HepG2 (cell line): Measurements from ENCODE around the gene SH3BP2. TPM values are rescaled to one million over a fixed set of nuclear protein-coding genes. Genes with fewer than 3 reads are reported as not detected.

Experiments used
- ATAC-seq: fragments of 200-7000 bp; cut with Tn5 transposase; 3 replicates; pipeline ENCODE4 v1.9.1; 2020; ENCODE audit warnings: mild to moderate bottlenecking, moderate library complexity
- BruUV-seq: library from RNA; stranded (reverse); fragments of 400-500 nt; replicated peaks from 2 replicates; lab custom pipeline; 2021; lab: Mats Ljungman, UMichigan
- CTCF ChIA-PET: fragments of 300-600 bp; formaldehyde crosslinking; extraction: SDS; loops from one replicate; lab custom pipeline; 2021; ENCODE audit warnings: low total read pairs, inconsistent platforms, low intra/inter-chr PET ratio; lab: Yijun Ruan, JAX
- POLR2A ChIA-PET: fragments of 350-600 bp; sonication (Branson Sonifier 250); formaldehyde crosslinking; loops from one replicate; lab custom pipeline; 2020; ENCODE audit warnings: antibody characterized with exemption, inconsistent platforms; lab: Yijun Ruan, JAX
- DNase-seq: peaks from one replicate; pipeline ENCODE4 v3.0.0-alpha.2; 2015; ENCODE audit warnings: low spot score
- FAIRE-seq: peaks from 3 replicates; lab custom pipeline; 2011; peaks lifted over from hg19 to GRCh38; lab: Jason Lieb, UNC
- H2AFZ ChIP-seq: one replicate; pipeline ENCODE4 v1.6.1; 2011; ENCODE audit warnings: low read length, inconsistent platforms
- H3K27ac ChIP-seq: fragments of 300-600 bp; 3 replicates; pipeline ENCODE4 v1.8.0; 2011; ENCODE audit warnings: mixed run types, mild to moderate bottlenecking, mixed read lengths, low read length, inconsistent platforms; ENCODE audit not compliant: insufficient read depth; ENCODE audit errors: extremely low read length
- H3K27me3 ChIP-seq, 2 experiments: fragments of 200-600 bp in 1 of 2; 2 replicates in 1 of 2; 3 replicates in 1 of 2; pipeline versions ENCODE4 v1.6.0 to v1.8.0; 2011; ENCODE audit warnings: low read length in 2 of 2, mild to moderate bottlenecking in 2 of 2, moderate library complexity in 2 of 2, inconsistent platforms in 1 of 2; ENCODE audit not compliant: insufficient read depth in 2 of 2, control insufficient read depth in 1 of 2
- H3K36me3 ChIP-seq, 2 experiments: fragments of 200-600 bp in 1 of 2; replicated peaks in 1 of 2; 2 replicates in 1 of 2; 3 replicates in 1 of 2; pipeline versions ENCODE4 v1.5.1 to v1.8.0; 2011; ENCODE audit warnings: low read length in 2 of 2, inconsistent platforms in 1 of 2; ENCODE audit not compliant: insufficient read depth in 2 of 2, control insufficient read depth in 1 of 2
- H3K4me1 ChIP-seq: 2 replicates; pipeline ENCODE4 v1.5.1; 2012; ENCODE audit warnings: low read length, inconsistent platforms; ENCODE audit not compliant: insufficient read depth
- H3K4me2 ChIP-seq: 2 replicates; pipeline ENCODE4 v1.6.0; 2011; ENCODE audit warnings: low read depth, low read length, inconsistent platforms
- H3K4me3 ChIP-seq, 3 experiments: fragments of 200-600 bp in 1 of 3; sonication (generic), shearing (Covaris generic) in 1 of 3; replicated peaks in 1 of 3; 2 replicates each; pipeline ENCODE4 v1.5.1; 2011 to 2016; ENCODE audit warnings: low read length in 3 of 3, inconsistent platforms in 2 of 3, low read depth in 2 of 3, mild to moderate bottlenecking in 2 of 3, control low read depth in 1 of 3, mixed read lengths in 1 of 3; ENCODE audit not compliant: insufficient read depth in 1 of 3
- H3K79me2 ChIP-seq: one replicate; pipeline ENCODE4 v1.6.1; 2011; ENCODE audit warnings: low read length, inconsistent platforms; ENCODE audit not compliant: insufficient read depth
- H3K9ac ChIP-seq: 2 replicates; pipeline ENCODE4 v1.6.0; 2011; ENCODE audit warnings: mild to moderate bottlenecking, low read depth, low read length, inconsistent platforms; ENCODE audit not compliant: insufficient read depth
- H3K9me3 ChIP-seq: 2 replicates; pipeline ENCODE4 v1.5.1; 2012; ENCODE audit warnings: mild to moderate bottlenecking, low read length
- H4K20me1 ChIP-seq: 2 replicates; pipeline ENCODE4 v1.6.0; 2011; ENCODE audit warnings: inconsistent platforms, mild to moderate bottlenecking, low read length, moderate library complexity; ENCODE audit not compliant: insufficient read depth
- CC2D1A ChIP-seq: sonication (generic); formaldehyde crosslinking; IDR thresholded peaks from 2 replicates; pipeline ENCODE4 v1.8.1; 2023; ENCODE audit warnings: mild to moderate bottlenecking, missing genetic modification reagents
- HMGA1 ChIP-seq: sonication (generic); formaldehyde crosslinking; conservative IDR thresholded peaks from 2 replicates; pipeline ENCODE4 v1.4.0; 2020; ENCODE audit warnings: missing genetic modification reagents
- ISL2 ChIP-seq: sonication (generic); formaldehyde crosslinking; IDR thresholded peaks from 2 replicates; pipeline ENCODE4 v1.5.0; 2020; ENCODE audit warnings: missing genetic modification reagents
- MAFK ChIP-seq, 2 experiments: IDR thresholded peaks in 1 of 2; conservative IDR thresholded peaks in 1 of 2; 2 replicates each; pipeline ENCODE4 v1.6.1; 2011; ENCODE audit warnings: improper control_type of control experiment in 2 of 2, low read length in 2 of 2
- PTBP1 ChIP-seq: fragments of 200-400 bp; formaldehyde crosslinking; IDR thresholded peaks from 2 replicates; pipeline ENCODE4 v1.6.1; 2018; ENCODE audit warnings: low read length, low read depth; ENCODE audit not compliant: poor library complexity, severe bottlenecking
- RFX5 ChIP-seq: IDR thresholded peaks from 2 replicates; pipeline ENCODE4 v1.6.1; 2011; ENCODE audit warnings: low read depth, low read length, improper control_type of control experiment
- SALL2 ChIP-seq: sonication (generic); formaldehyde crosslinking; IDR thresholded peaks from 2 replicates; pipeline ENCODE4 v1.8.1; 2023; ENCODE audit warnings: mild to moderate bottlenecking, missing genetic modification reagents, inconsistent platforms
- TBX3 ChIP-seq: fragments of 450-650 bp; IDR thresholded peaks from 2 replicates; pipeline ENCODE4 v1.6.1; 2017; ENCODE audit warnings: antibody characterized with exemption, mild to moderate bottlenecking, inconsistent platforms, borderline replicate concordance
- ZKSCAN5 ChIP-seq: sonication (generic); formaldehyde crosslinking; IDR thresholded peaks from 2 replicates; pipeline ENCODE4 v1.5.1; 2020; ENCODE audit warnings: mild to moderate bottlenecking, missing genetic modification reagents
- WGBS: methylation state at CpG from one replicate; pipeline ENCODE4 v1.1.6; 2017; ENCODE audit warnings: low lambda C conversion rate; 5-methylcytosine and 5-hydroxymethylcytosine counted together
- in situ Hi-C: cut with HindIII; loops from 2 replicates; pipeline ENCODE4 v1.10.0; 2017; ENCODE audit warnings: low pct_unique_long_range_greater_than_20kb; ENCODE audit not compliant: extremely low pct_ligation_motif_present
- intact Hi-C: fragments of 100-400 bp; cut with micrococcal nuclease; formaldehyde crosslinking; loops from one replicate; pipeline ENCODE4 v1.10.0; 2022; ENCODE audit not compliant: unreplicated experiment
- polyA plus RNA-seq, 8 experiments: library from polyadenylated mRNA; depleted of rRNA in 3 of 8; stranded (reverse) in 7 of 8; unstranded in 1 of 8; fragments of >200 nt; fragmentation: Illumina TruSeq in 4 of 8; extraction: Trizol in 4 of 8; gene quantifications; 2 replicates each; pipeline versions ENCODE4 v1.2.1 to v1.2.3, GENCODE V29; 2011 to 2016; ENCODE audit warnings: low read depth in 4 of 8, missing spikeins in 1 of 8, mixed read lengths in 1 of 8; ENCODE audit not compliant: insufficient read depth in 1 of 8
- total RNA-seq, 5 experiments: library from RNA; depleted of rRNA; stranded (reverse); fragments of >200 nt; fragmentation: Illumina TruSeq; extraction: Trizol; gene quantifications; 2 replicates each; pipeline ENCODE4 v1.2.3, GENCODE V29; 2016; ENCODE audit warnings: low read depth in 1 of 5
- TF ChIP-seq, protein P1 (sequence below): sonication (generic); formaldehyde crosslinking; IDR thresholded peaks from 2 replicates; pipeline ENCODE4 v1.8.0; 2023; ENCODE audit warnings: mild to moderate bottlenecking, missing genetic modification reagents
- TF ChIP-seq, protein P2 (sequence below): sonication (generic); formaldehyde crosslinking; IDR thresholded peaks from 2 replicates; pipeline ENCODE4 v1.4.0; 2020; ENCODE audit warnings: mild to moderate bottlenecking, missing genetic modification reagents

The SH3BP2 gene
- total and polyA plus RNA-seq, 2 of the 13 experiments (the other 11 are each of a cell fraction or from before 2014, with no cell fraction given), result 16.9 to 34.5 TPM

DNA sequence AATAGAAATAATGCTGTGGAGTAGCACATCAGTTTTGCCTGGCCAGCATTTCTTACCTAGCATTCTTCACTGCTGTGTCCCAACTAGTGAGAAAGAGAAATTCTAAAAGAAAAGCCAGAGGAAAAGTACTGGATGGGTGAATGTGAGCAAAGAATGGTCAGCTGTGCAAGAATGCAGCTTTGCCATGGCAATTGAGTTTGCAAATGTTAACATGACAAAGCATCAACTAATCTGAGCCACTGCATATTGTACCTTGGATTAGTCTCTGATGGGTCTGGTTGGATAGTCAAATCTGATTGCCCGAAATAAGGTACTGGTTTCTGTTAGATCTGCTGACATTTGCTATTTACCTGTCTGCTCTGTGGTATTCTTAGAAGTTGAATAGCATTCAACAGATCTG lies 89.5 kb downstream of the SH3BP2 start:
- peaks cover 5% of the 10 kb centered on the region for H3K79me2 ChIP-seq
- no peaks in the 10 kb centered on the region for H3K4me1 ChIP-seq
- DNase-seq (no peak), FAIRE-seq (no peak), ATAC-seq (no peak)
- no peaks in the 10 kb centered on the region for H3K27me3 ChIP-seq
- intact Hi-C loops, result no loop called here
- BruUV-seq, result no TSS peak
- H3K9me3 ChIP-seq, result no peaks in the 10 kb centered on the region
- in situ Hi-C loops, result no loop called here
- H3K4me2 ChIP-seq, result no peak overlapping the region
- CTCF ChIA-PET, result no interaction called here
- H3K9ac ChIP-seq, result no peak overlapping the region
- no peak overlapping the region for H3K4me3 ChIP-seq
- WGBS, result 100% methylated on average over 1 of the region's 1 CpG
- H3K36me3 ChIP-seq, result peaks cover 25 to 67% of the 10 kb centered on the region in 2 experiments
- H4K20me1 ChIP-seq, result no peaks in the 10 kb centered on the region
- POLR2A ChIA-PET, result no interaction called here
- no peak overlapping the region for H3K27ac ChIP-seq
- no peak overlapping the region for H2AFZ ChIP-seq
- TF ChIP-seq ZKSCAN5 (no peak), MAFK (conservative IDR thresholded peaks at IDR 0.05 in 1 of 2, IDR thresholded peaks at IDR 0.05 in 1 of 2; ENCODE audit: low read length in 2 of 2) (peak; percentile 48 to 61), RFX5 (no peak)
- TF ChIP-seq, protein P1, sequence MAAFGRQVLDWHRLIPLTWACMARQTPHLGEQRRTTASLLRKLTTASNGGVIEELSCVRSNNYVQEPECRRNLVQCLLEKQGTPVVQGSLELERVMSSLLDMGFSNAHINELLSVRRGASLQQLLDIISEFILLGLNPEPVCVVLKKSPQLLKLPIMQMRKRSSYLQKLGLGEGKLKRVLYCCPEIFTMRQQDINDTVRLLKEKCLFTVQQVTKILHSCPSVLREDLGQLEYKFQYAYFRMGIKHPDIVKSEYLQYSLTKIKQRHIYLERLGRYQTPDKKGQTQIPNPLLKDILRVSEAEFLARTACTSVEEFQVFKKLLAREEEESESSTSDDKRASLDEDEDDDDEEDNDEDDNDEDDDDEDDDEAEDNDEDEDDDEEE (CRISPR knock-in tag), result no peak

DNA sequence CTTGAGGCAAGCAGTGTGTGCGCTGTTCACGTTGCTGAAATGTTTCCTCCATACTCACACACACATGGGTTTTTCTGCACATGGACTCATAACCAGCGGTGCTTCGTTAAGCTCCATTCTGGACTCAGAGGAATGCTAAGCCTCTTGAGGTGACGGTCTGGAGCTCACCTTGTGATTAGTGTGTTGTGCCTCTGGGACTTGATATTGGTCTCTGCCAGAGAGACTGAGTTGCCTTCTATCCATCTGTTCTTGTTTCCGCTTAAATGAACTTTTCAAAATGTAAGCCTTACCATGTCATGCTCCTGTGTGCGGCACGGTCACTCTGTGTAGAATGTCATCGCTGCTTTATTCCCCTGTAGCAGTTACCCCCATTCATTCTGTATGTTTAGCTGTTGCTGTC lies 93.3 kb downstream of the SH3BP2 start:
- H3K9ac ChIP-seq, result no peak overlapping the region
- POLR2A ChIA-PET, result no interaction called here

More for the DNA sequence above, 93.3 kb downstream of the SH3BP2 start:
- DNase-seq (no peak), ATAC-seq (no peak), FAIRE-seq (no peak)
- Histone ChIP-seq H3K36me3 (peaks cover 25 to 46% of the 10 kb centered on the region in 2 experiments), H4K20me1 (no peaks in the 10 kb centered on the region), H3K4me1 (no peaks in the 10 kb centered on the region), H3K4me2 (no peak overlapping the region), H3K9me3 (no peaks in the 10 kb centered on the region), H2AFZ (no peak overlapping the region), H3K4me3 (no peak overlapping the region), H3K27me3 (no peaks in the 10 kb centered on the region), H3K79me2 (peaks cover 2% of the 10 kb centered on the region), H3K27ac (no peak overlapping the region)
- intact Hi-C loops, result no loop called here
- CTCF ChIA-PET, result no interaction called here
- in situ Hi-C loops, result no loop called here
- 98% methylated on average over 9 of the region's 9 CpGs for WGBS
- BruUV-seq, result no TSS peak
- TF ChIP-seq PTBP1 (no peak), CC2D1A (no peak), TBX3 (no peak), SALL2 (no peak), ISL2 (CRISPR knock-in tag) (no peak), HMGA1 (CRISPR knock-in tag) (no peak)
- TF ChIP-seq, protein P2, sequence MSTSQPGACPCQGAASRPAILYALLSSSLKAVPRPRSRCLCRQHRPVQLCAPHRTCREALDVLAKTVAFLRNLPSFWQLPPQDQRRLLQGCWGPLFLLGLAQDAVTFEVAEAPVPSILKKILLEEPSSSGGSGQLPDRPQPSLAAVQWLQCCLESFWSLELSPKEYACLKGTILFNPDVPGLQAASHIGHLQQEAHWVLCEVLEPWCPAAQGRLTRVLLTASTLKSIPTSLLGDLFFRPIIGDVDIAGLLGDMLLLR (CRISPR knock-in tag), result no peak
